Measurements from ENCODE around the gene PLCD4.

Gene PLCD4

DNA sequence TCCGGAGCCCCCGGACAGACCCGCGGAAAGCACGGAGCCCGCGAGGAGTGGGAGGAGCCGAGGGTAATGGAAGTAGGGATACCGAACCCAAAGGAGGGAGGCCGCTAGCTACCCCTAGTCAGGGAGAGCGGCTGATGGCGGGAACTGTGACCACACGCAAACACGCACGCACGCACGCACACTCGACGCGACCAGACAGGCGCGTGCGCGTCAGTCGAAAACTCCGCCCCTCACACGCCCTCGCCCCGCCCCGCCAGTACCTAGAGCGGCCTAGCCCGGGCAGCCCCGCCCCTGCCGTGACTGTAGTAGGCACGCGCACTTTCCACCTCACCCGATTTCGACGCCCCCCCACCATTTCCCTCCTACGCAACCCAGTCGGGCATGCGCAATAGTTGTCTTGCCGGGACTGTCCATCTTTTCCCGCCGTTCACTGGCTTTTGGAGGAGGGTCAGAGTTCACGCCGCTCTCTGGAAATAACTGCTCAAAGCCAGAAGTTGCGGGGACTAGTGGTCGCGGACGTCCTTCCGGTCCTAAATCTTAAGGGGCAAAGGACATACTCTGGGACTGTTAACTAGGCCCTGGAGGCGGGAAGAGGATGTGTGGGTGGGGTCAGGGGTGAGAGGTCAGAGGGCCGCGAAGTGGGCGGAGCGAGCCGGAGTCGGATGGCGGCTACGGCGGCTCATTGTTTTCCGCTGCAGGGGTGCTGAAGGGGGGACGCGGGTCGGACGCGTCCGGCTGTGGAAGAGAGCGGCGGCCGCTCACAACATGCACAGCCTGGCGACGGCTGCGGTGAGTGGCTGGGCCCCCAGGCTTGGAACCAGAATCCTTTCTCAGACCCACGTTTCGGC, 39.3 kb upstream of the PLCD4 start, which contains the start of the genes CNOT9 and USP37:
TSS of gene CNOT9 (plus strand) at position 650 of the 848 bp plus-strand sequence. CDS start at position 766, 116 bp downstream.
TSS of gene USP37 (minus strand) at position 162 of the 848 bp plus-strand sequence. CDS start 9,698 bp downstream, outside the sequence.
- TF ChIP-seq, protein P1, sequence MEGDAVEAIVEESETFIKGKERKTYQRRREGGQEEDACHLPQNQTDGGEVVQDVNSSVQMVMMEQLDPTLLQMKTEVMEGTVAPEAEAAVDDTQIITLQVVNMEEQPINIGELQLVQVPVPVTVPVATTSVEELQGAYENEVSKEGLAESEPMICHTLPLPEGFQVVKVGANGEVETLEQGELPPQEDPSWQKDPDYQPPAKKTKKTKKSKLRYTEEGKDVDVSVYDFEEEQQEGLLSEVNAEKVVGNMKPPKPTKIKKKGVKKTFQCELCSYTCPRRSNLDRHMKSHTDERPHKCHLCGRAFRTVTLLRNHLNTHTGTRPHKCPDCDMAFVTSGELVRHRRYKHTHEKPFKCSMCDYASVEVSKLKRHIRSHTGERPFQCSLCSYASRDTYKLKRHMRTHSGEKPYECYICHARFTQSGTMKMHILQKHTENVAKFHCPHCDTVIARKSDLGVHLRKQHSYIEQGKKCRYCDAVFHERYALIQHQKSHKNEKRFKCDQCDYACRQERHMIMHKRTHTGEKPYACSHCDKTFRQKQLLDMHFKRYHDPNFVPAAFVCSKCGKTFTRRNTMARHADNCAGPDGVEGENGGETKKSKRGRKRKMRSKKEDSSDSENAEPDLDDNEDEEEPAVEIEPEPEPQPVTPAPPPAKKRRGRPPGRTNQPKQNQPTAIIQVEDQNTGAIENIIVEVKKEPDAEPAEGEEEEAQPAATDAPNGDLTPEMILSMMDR (IDR thresholded peaks at IDR 0.05; ENCODE audit: control insufficient read depth, insufficient read depth, low read depth, low read length, missing control alignments), result no peak
- DNase-seq (ENCODE audit: low read depth), result peak; percentile 86
- peak within 1 kb of the TSS; percentile 86 for H3K4me3 ChIP-seq (ENCODE audit: control insufficient read depth, low read depth, low read length)

GRCh38 chr2:218569038-218569431, 38.7 kb upstream of the PLCD4 start:
- TF ChIP-seq, protein P1 (IDR thresholded peaks at IDR 0.05; ENCODE audit: control insufficient read depth, insufficient read depth, low read depth, low read length, missing control alignments), result no peak
- H3K4me3 ChIP-seq (ENCODE audit: control insufficient read depth, low read depth, low read length), result peak overlapping the region; percentile 86
- peak; percentile 20 for DNase-seq (ENCODE audit: low read depth)

DNA sequence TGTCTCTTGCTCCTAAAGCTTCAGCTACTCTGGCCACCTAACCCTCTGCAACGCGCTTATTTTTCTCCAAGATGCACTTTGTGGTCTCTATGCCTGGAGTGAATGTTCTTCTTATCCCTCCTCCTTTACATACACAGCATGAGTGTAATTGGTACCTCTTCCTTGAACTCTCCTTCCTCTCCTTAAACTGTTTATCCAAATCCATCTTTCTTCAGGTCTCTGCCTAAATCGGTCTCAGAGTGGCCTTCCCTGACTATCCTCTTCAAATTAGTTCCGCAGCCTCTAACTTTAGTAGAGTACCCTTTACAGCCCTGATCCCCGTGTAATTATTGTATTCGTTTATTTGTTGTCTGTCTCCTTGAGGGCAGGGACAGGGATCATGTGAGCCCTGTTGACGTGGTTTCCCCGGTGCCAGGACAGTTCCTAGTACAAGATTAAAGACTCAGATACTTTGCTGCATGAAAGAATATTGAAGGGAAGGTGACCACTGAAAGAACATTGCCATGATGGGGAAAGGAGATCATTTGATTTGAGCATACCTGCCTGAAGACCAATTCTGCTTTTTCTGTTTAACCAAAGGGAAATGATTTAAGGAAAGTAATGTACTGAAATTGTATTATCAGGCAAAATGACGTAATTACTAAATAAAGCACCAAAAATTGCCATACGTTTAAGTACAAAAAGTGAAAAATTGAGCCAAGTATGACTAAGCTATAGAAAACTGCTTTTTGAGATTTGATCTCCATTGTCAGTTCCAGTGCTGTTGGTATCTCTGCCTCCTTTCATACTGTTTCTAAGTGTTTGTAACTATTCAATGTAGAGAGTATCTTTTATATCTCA, 37.8 kb upstream of the PLCD4 start:
- DNase-seq (ENCODE audit: low read depth), result no peak
- TF ChIP-seq, protein P1 (IDR thresholded peaks at IDR 0.05; ENCODE audit: control insufficient read depth, insufficient read depth, low read depth, low read length, missing control alignments), result no peak

GRCh38 chr2:218570850-218571249, 36.8 kb upstream of the PLCD4 start:
- no peak overlapping the region; the same call in none of the 2 replicates for H3K4me3 ChIP-seq (ENCODE audit: control insufficient read depth, low read depth, low read length)
- TF ChIP-seq, protein P1 (IDR thresholded peaks at IDR 0.05; ENCODE audit: control insufficient read depth, insufficient read depth, low read depth, low read length, missing control alignments), result no peak
- DNase-seq (ENCODE audit: low read depth), result peak; percentile 13

More for the DNA sequence above, 37.8 kb upstream of the PLCD4 start:
- H3K4me3 ChIP-seq (ENCODE audit: control insufficient read depth, low read depth, low read length), result peak overlapping the region; percentile 86

- H3K4me3 ChIP-seq (ENCODE audit: control insufficient read depth, low read depth, low read length), result no peak overlapping the region
- TF ChIP-seq, protein P1 (IDR thresholded peaks at IDR 0.05; ENCODE audit: control insufficient read depth, insufficient read depth, low read depth, low read length, missing control alignments), result no peak
- DNase-seq (ENCODE audit: low read depth), result no peak
Observed at GRCh38 chr2:218576854-218577253, 30.8 kb upstream of the PLCD4 start.

- DNase-seq (ENCODE audit: low read depth), result no peak
- TF ChIP-seq, protein P1 (IDR thresholded peaks at IDR 0.05; ENCODE audit: control insufficient read depth, insufficient read depth, low read depth, low read length, missing control alignments), result no peak
- no peak overlapping the region for H3K4me3 ChIP-seq (ENCODE audit: control insufficient read depth, low read depth, low read length)
Observed at GRCh38 chr2:218577482-218578220, 30.0 kb upstream of the PLCD4 start.

Data from AG09309 (cell line).